Measurements from ENCODE around the gene ITIH5. TPM values are rescaled to one million over a fixed set of nuclear protein-coding genes. Genes with fewer than 3 reads are reported as not detected.

Gene ITIH5
- total and polyA plus RNA-seq, 2 donors (not counting 1 experiment from before 2014, with no cell fraction given), result not detected

DNA sequence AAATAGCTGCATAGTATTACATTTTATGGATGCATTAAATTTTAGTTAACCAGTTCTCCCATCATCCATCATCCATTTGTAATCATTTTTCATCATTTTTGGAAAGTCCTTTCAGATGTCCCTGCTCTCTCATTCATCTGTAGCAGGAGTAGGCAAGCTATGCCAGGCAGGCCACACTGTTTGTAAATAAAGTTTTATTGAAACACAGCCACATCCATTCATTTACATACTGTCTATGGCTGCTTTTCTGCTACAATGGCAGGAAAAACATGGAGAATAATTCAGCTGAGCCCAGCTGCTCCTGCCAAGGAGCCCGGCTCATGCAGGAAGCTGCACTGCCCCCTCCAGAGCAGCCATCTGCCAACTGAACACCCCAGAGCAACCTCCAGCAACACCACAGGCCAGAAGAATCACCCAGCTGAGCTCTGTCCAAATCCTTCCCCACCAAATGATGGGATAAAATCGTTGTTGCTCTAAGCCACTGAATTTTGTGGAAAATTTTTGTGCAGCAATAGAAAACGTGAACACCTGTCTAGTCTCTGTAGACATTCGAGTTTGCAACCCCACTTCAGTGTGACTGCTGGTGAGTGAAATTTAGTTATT lies 19.6 kb downstream of the ITIH5 start:
- intact Hi-C loops (cut with micrococcal nuclease), result no loop called here
- ATAC-seq (ENCODE audit: low read depth), result no peak
- H3K27me3 Mint-ChIP-seq, result peaks cover 23% of the 10 kb centered on the region
- no peaks in the 10 kb centered on the region for H3K4me1 ChIP-seq (ENCODE audit: control insufficient read depth in 2 of 2, insufficient read depth in 2 of 2, low read length in 2 of 2)
- H4K20me1 ChIP-seq (ENCODE audit: control insufficient read depth, insufficient read depth, low read length, poor library complexity, severe bottlenecking), result no peaks in the 10 kb centered on the region
- H3K4me3 ChIP-seq (ENCODE audit: control extremely low read depth in 1 of 5, extremely low read depth in 1 of 5, insufficient read depth in 1 of 5, low read depth in 2 of 5, low read length in 4 of 5), result no peak overlapping the region
- H3K27ac ChIP-seq (ENCODE audit: low read length in 2 of 2), result no peak overlapping the region
- no peak overlapping the region for H2AFZ ChIP-seq (ENCODE audit: insufficient read depth, low read depth, low read length, poor library complexity, severe bottlenecking)
- no peak for DNase-seq
- H3K4me2 ChIP-seq (replicated peaks; ENCODE audit: low read depth, low read length, poor library complexity, severe bottlenecking), result no peak overlapping the region
- H3K9me3 Mint-ChIP-seq (ENCODE audit: insufficient read depth), result no peaks in the 10 kb centered on the region
- H3K4me3 Mint-ChIP-seq, result no peak overlapping the region
- TF ChIP-seq, protein P1, sequence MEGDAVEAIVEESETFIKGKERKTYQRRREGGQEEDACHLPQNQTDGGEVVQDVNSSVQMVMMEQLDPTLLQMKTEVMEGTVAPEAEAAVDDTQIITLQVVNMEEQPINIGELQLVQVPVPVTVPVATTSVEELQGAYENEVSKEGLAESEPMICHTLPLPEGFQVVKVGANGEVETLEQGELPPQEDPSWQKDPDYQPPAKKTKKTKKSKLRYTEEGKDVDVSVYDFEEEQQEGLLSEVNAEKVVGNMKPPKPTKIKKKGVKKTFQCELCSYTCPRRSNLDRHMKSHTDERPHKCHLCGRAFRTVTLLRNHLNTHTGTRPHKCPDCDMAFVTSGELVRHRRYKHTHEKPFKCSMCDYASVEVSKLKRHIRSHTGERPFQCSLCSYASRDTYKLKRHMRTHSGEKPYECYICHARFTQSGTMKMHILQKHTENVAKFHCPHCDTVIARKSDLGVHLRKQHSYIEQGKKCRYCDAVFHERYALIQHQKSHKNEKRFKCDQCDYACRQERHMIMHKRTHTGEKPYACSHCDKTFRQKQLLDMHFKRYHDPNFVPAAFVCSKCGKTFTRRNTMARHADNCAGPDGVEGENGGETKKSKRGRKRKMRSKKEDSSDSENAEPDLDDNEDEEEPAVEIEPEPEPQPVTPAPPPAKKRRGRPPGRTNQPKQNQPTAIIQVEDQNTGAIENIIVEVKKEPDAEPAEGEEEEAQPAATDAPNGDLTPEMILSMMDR (IDR thresholded peaks at IDR 0.05), result no peak
- TF ChIP-seq EZH2 (IDR thresholded peaks at IDR 0.05; ENCODE audit: borderline replicate concordance, insufficient read depth, low read depth, low read length, poor library complexity, severe bottlenecking), result no peak
- 100% methylated on average over 1 of the region's 4 CpGs for WGBS (ENCODE audit: insufficient coverage)
- no peaks in the 10 kb centered on the region for H3K79me2 ChIP-seq (ENCODE audit: control insufficient read depth, insufficient read depth, low read length)
- ChIA-PET POLR2A (no interaction called here), CTCF (no interaction called here)
- no peaks in the 10 kb centered on the region for H3K9me3 ChIP-seq (ENCODE audit: control extremely low read depth in 1 of 3, control insufficient read depth in 2 of 3, insufficient read depth in 1 of 3, low read length in 2 of 3)
- H3K36me3 ChIP-seq (replicated peaks in 1 of 2; ENCODE audit: control extremely low read depth in 1 of 2, control insufficient read depth in 1 of 2, extremely low read depth in 1 of 2, insufficient read depth in 2 of 2, low read length in 1 of 2), result no peaks in the 10 kb centered on the region
- no peak overlapping the region for H3K9ac ChIP-seq (ENCODE audit: low read length)
- H3K27ac Mint-ChIP-seq, result no peak overlapping the region
- peaks cover 0 to 4% (median 2%) of the 10 kb centered on the region in 4 experiments for H3K27me3 ChIP-seq (replicated peaks in 1 of 4; ENCODE audit: control extremely low read depth in 1 of 4, control insufficient read depth in 3 of 4, insufficient read depth in 4 of 4, low read length in 3 of 4)
- no peaks in the 10 kb centered on the region for H3K4me1 Mint-ChIP-seq

GRCh38 chr10:7642491-7643011 lies 24.2 kb downstream of the ITIH5 start:
- TF ChIP-seq, protein P1 (IDR thresholded peaks at IDR 0.05), result no peak
- no peak for TF ChIP-seq EZH2 (IDR thresholded peaks at IDR 0.05; ENCODE audit: borderline replicate concordance, insufficient read depth, low read depth, low read length, poor library complexity, severe bottlenecking)
- WGBS (ENCODE audit: insufficient coverage), result no CpG with 5 or more reads among the region's 5 CpGs
- Histone ChIP-seq H3K36me3 (replicated peaks in 1 of 2; ENCODE audit: control extremely low read depth in 1 of 2, control insufficient read depth in 1 of 2, extremely low read depth in 1 of 2, insufficient read depth in 2 of 2, low read length in 1 of 2) (no peaks in the 10 kb centered on the region), H3K9ac (ENCODE audit: low read length) (no peak overlapping the region), H2AFZ (ENCODE audit: insufficient read depth, low read depth, low read length, poor library complexity, severe bottlenecking) (no peak overlapping the region), H3K4me3 (ENCODE audit: control extremely low read depth in 1 of 5, extremely low read depth in 1 of 5, insufficient read depth in 1 of 5, low read depth in 2 of 5, low read length in 4 of 5) (no peak overlapping the region), H3K4me1 (ENCODE audit: control insufficient read depth in 2 of 2, insufficient read depth in 2 of 2, low read length in 2 of 2) (no peaks in the 10 kb centered on the region), H3K4me2 (replicated peaks; ENCODE audit: low read depth, low read length, poor library complexity, severe bottlenecking) (no peak overlapping the region), H3K27me3 (replicated peaks in 1 of 4; ENCODE audit: control extremely low read depth in 1 of 4, control insufficient read depth in 3 of 4, insufficient read depth in 4 of 4, low read length in 3 of 4) (peaks cover 0 to 9% (median 0%) of the 10 kb centered on the region in 4 experiments), H3K27ac (ENCODE audit: low read length in 2 of 2) (no peak overlapping the region), H3K9me3 (ENCODE audit: control extremely low read depth in 1 of 3, control insufficient read depth in 2 of 3, insufficient read depth in 1 of 3, low read length in 2 of 3) (peaks cover 0 to 5% (median 0%) of the 10 kb centered on the region in 3 donors), H3K79me2 (ENCODE audit: control insufficient read depth, insufficient read depth, low read length) (no peaks in the 10 kb centered on the region), H4K20me1 (ENCODE audit: control insufficient read depth, insufficient read depth, low read length, poor library complexity, severe bottlenecking) (no peaks in the 10 kb centered on the region)
- intact Hi-C loops (cut with micrococcal nuclease), result no loop called here
- H3K27ac Mint-ChIP-seq, result no peak overlapping the region
- DNase-seq (no peak), ATAC-seq (ENCODE audit: low read depth) (no peak)
- peaks cover 40% of the 10 kb centered on the region for H3K27me3 Mint-ChIP-seq
- peaks cover 8% of the 10 kb centered on the region for H3K9me3 Mint-ChIP-seq (ENCODE audit: insufficient read depth)
- CTCF ChIA-PET, result interaction anchor here (0.7 kb wide), 1 partner anchor 117 kb away, joined by 3 read pairs; no protein-coding TSS in a partner anchor
- H3K4me3 Mint-ChIP-seq, result no peak overlapping the region
- no peaks in the 10 kb centered on the region for H3K4me1 Mint-ChIP-seq
- POLR2A ChIA-PET, result no interaction called here
